ENCODE data around the gene ADAMTS10. TPM values are rescaled to one million over a fixed set of nuclear protein-coding genes. Genes with fewer than 3 reads are reported as not detected.
"Not testable (repeated sequence)": the region's sequence is repeated elsewhere in the genome, so short reads cannot be mapped to it uniquely, and the experiment has no call there.

The ADAMTS10 gene
- total RNA-seq, 1 donor from 2014 or later: 66.3 TPM

DNA sequence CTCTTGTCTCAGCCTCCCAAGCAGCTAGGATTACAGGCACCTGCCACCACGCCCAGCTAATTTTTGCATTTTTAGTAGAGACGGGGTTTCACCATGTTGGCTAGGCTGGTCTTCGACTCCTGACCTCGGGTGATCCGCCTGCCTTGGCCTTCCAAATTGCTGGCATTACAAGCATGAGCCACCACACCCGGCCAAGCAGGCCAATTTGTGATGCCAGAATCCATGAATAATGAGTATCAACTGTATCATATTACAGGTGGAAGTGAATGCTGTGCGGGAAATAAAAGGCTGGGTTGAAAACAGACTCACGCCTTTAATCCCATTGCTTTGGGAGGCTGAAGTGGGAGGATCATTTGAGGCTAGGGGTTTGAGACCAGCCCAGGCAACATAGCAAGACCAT, 16.3 kb upstream of the ADAMTS10 start:
- no peaks in the 10 kb centered on the region for H3K27me3 ChIP-seq
- no peak for DNase-seq (ENCODE audit: extremely low spot score in 2 of 2)
- intact Hi-C loops (cut with DNase I): no loop called here
- H3K27ac ChIP-seq: no peak overlapping the region
- H3K36me3 ChIP-seq: no peaks in the 10 kb centered on the region
- no peak overlapping the region for H3K4me3 ChIP-seq
- H3K4me1 ChIP-seq: peaks cover 3% of the 10 kb centered on the region
- no peak for TF ChIP-seq POLR2AphosphoS5 (IDR thresholded peaks at IDR 0.05; ENCODE audit: insufficient read depth in 1 of 2, low read depth in 1 of 2)
- TF ChIP-seq, protein P1, sequence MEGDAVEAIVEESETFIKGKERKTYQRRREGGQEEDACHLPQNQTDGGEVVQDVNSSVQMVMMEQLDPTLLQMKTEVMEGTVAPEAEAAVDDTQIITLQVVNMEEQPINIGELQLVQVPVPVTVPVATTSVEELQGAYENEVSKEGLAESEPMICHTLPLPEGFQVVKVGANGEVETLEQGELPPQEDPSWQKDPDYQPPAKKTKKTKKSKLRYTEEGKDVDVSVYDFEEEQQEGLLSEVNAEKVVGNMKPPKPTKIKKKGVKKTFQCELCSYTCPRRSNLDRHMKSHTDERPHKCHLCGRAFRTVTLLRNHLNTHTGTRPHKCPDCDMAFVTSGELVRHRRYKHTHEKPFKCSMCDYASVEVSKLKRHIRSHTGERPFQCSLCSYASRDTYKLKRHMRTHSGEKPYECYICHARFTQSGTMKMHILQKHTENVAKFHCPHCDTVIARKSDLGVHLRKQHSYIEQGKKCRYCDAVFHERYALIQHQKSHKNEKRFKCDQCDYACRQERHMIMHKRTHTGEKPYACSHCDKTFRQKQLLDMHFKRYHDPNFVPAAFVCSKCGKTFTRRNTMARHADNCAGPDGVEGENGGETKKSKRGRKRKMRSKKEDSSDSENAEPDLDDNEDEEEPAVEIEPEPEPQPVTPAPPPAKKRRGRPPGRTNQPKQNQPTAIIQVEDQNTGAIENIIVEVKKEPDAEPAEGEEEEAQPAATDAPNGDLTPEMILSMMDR (IDR thresholded peaks at IDR 0.05): no peak
- TF ChIP-seq POLR2A (IDR thresholded peaks at IDR 0.05): no peak
- no peaks in the 10 kb centered on the region for H3K9me3 ChIP-seq

GRCh38 chr19:8622886-8623285, 12.4 kb upstream of the ADAMTS10 start:
- H3K27ac ChIP-seq; DNase-seq (ENCODE audit: extremely low spot score in 2 of 2); H3K27me3 ChIP-seq; H3K4me1 ChIP-seq; H3K4me3 ChIP-seq; H3K36me3 ChIP-seq; intact Hi-C loops (cut with DNase I); H3K9me3 ChIP-seq: not testable (repeated sequence)

GRCh38 chr19:8618751-8619150, 8.2 kb upstream of the ADAMTS10 start:
- no peaks in the 10 kb centered on the region for H3K36me3 ChIP-seq
- no peak overlapping the region for H3K4me3 ChIP-seq
- no peak overlapping the region for H3K27ac ChIP-seq
- H3K27me3 ChIP-seq: no peaks in the 10 kb centered on the region
- intact Hi-C loops (cut with DNase I): no loop called here
- H3K9me3 ChIP-seq: no peaks in the 10 kb centered on the region
- no peak for DNase-seq (ENCODE audit: extremely low spot score in 2 of 2)
- H3K4me1 ChIP-seq: no peaks in the 10 kb centered on the region
- TF ChIP-seq POLR2AphosphoS5 (IDR thresholded peaks at IDR 0.05; ENCODE audit: insufficient read depth in 1 of 2, low read depth in 1 of 2) (no peak), POLR2A (IDR thresholded peaks at IDR 0.05) (no peak)
- TF ChIP-seq, protein P1 (IDR thresholded peaks at IDR 0.05): no peak

DNA sequence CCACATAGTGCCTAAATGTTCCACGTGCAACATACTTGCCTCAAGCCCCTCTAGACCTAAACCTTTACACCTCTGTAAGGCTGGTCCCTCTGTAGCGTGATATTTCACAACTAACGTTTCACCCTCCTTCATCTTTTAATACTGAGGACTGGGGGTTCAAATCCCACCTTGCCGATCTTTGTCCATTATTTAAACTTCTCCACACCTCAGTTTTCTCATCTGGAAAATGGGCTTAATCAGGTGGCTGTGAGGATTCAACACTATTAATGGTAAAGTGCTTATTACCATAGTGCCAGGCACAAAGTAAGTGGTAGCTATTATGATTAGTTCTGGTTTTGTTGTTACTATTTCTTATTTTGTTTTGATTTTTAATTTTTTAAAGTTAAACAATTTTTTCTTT, 7.5 kb upstream of the ADAMTS10 start:
- Histone ChIP-seq H3K27me3 (no peaks in the 10 kb centered on the region), H3K4me1 (no peaks in the 10 kb centered on the region), H3K4me3 (no peak overlapping the region), H3K36me3 (no peaks in the 10 kb centered on the region), H3K9me3 (no peaks in the 10 kb centered on the region), H3K27ac (no peak overlapping the region)
- intact Hi-C loops (cut with DNase I): no loop called here
- TF ChIP-seq POLR2AphosphoS5 (IDR thresholded peaks at IDR 0.05; ENCODE audit: insufficient read depth in 1 of 2, low read depth in 1 of 2) (no peak), POLR2A (IDR thresholded peaks at IDR 0.05) (no peak)
- TF ChIP-seq, protein P1 (IDR thresholded peaks at IDR 0.05): no peak
- no peak for DNase-seq (ENCODE audit: extremely low spot score in 2 of 2)

- H3K27me3 ChIP-seq; H3K27ac ChIP-seq; H3K9me3 ChIP-seq; intact Hi-C loops (cut with DNase I); H3K4me1 ChIP-seq; H3K4me3 ChIP-seq; DNase-seq (ENCODE audit: extremely low spot score in 2 of 2); H3K36me3 ChIP-seq: not testable (repeated sequence)
Observed at GRCh38 chr19:8617325-8617724, 6.8 kb upstream of the ADAMTS10 start.

DNA sequence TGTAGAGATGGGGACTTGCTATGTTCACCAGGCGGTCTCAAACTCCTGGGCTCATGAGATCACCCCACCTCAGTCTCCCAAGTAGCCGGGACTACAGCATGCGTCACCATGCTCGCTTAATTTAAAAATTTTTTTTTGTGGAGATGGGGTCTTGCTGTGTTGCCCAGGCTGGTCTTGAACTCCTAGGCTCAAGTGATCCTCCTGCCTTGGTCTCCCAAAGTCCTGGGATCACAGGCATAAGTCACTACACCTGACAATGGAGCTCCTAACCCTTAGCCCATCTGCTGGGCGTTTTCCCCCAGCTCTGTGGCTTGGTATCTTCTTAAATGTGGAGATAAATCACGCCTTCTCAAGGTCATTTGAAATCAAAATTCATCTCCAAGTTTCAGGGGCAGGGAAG, 6.3 kb upstream of the ADAMTS10 start:
- Histone ChIP-seq H3K9me3 (no peaks in the 10 kb centered on the region), H3K36me3 (no peaks in the 10 kb centered on the region), H3K4me1 (peaks cover 4% of the 10 kb centered on the region), H3K4me3 (no peak overlapping the region), H3K27me3 (no peaks in the 10 kb centered on the region), H3K27ac (no peak overlapping the region)
- DNase-seq (ENCODE audit: extremely low spot score in 2 of 2): no peak
- TF ChIP-seq POLR2A (IDR thresholded peaks at IDR 0.05) (no peak), POLR2AphosphoS5 (IDR thresholded peaks at IDR 0.05; ENCODE audit: insufficient read depth in 1 of 2, low read depth in 1 of 2) (no peak)
- TF ChIP-seq, protein P1 (IDR thresholded peaks at IDR 0.05): no peak
- intact Hi-C loops (cut with DNase I): no loop called here

Data from vagina (tissue), 2 donors.